ENCODE data around the gene RFC5. TPM values are rescaled to one million over a fixed set of nuclear protein-coding genes. Genes with fewer than 3 reads are reported as not detected.

The RFC5 gene
- total RNA-seq, 1 experiment from 2014 or later: 100 TPM

GRCh38 chr12:118038137-118038536 lies 21.6 kb downstream of the RFC5 start:
- ATAC-seq (no peak), DNase-seq (no peak)
- Histone ChIP-seq H3K4me2 (ENCODE audit: low read length) (no peak overlapping the region), H3K9ac (ENCODE audit: low read length) (no peak overlapping the region), H3K79me2 (ENCODE audit: low read length) (no peaks in the 10 kb centered on the region), H3K4me3 (ENCODE audit: low read length) (no peak overlapping the region), H3F3A (ENCODE audit: low read length, unreplicated experiment) (no peaks in the 10 kb centered on the region), H3K9me2 (replicated peaks; ENCODE audit: low read length) (no peaks in the 10 kb centered on the region), H3K36me3 (ENCODE audit: low read depth, low read length) (peaks cover 69% of the 10 kb centered on the region), H3K4me1 (ENCODE audit: insufficient read depth, low read length) (peaks cover 25% of the 10 kb centered on the region), H2AFZ (ENCODE audit: low read length) (no peak overlapping the region), H4K20me1 (ENCODE audit: low read length) (no peaks in the 10 kb centered on the region), H3K27me3 (ENCODE audit: low read length) (no peaks in the 10 kb centered on the region), H3K9me3 (ENCODE audit: low read length) (no peaks in the 10 kb centered on the region), H3K27ac (ENCODE audit: low read length) (no peak overlapping the region)
- no TSS peak for BruUV-seq (replicated peaks)
- no peak for TF ChIP-seq CTCF (conservative IDR thresholded peaks at IDR 0.05; ENCODE audit: low read depth, low read length)
- POLR2A ChIA-PET (ENCODE audit: unreplicated experiment): no interaction called here
- intact Hi-C loops (cut with micrococcal nuclease): no loop called here
- CTCF ChIA-PET: no interaction called here

GRCh38 chr12:118042091-118042490 lies 25.6 kb downstream of the RFC5 start:
- Histone ChIP-seq H3K79me2 (ENCODE audit: low read length) (no peaks in the 10 kb centered on the region), H3K4me2 (ENCODE audit: low read length) (no peak overlapping the region), H3K9me2 (replicated peaks; ENCODE audit: low read length) (no peaks in the 10 kb centered on the region), H3K4me1 (ENCODE audit: insufficient read depth, low read length) (peaks cover 6% of the 10 kb centered on the region; the same call in 1 of the 2 replicates), H3K9ac (ENCODE audit: low read length) (no peak overlapping the region), H3K27me3 (ENCODE audit: low read length) (no peaks in the 10 kb centered on the region), H3K4me3 (ENCODE audit: low read length) (no peak overlapping the region), H3K9me3 (ENCODE audit: low read length) (no peaks in the 10 kb centered on the region), H4K20me1 (ENCODE audit: low read length) (no peaks in the 10 kb centered on the region), H2AFZ (ENCODE audit: low read length) (no peak overlapping the region), H3K36me3 (ENCODE audit: low read depth, low read length) (peaks cover 52% of the 10 kb centered on the region), H3F3A (ENCODE audit: low read length, unreplicated experiment) (no peaks in the 10 kb centered on the region), H3K27ac (ENCODE audit: low read length) (no peak overlapping the region)
- ChIA-PET CTCF (no interaction called here), POLR2A (ENCODE audit: unreplicated experiment) (no interaction called here)
- intact Hi-C loops (cut with micrococcal nuclease): no loop called here
- DNase-seq (no peak), ATAC-seq (no peak)
- BruUV-seq (replicated peaks): no TSS peak
- TF ChIP-seq CTCF (conservative IDR thresholded peaks at IDR 0.05; ENCODE audit: low read depth, low read length) (no peak), EZH2phosphoT487 (IDR thresholded peaks at IDR 0.05; ENCODE audit: borderline replicate concordance, low read length) (no peak), EZH2 (IDR thresholded peaks at IDR 0.05; ENCODE audit: low read length, unreplicated experiment) (no peak)

- Histone ChIP-seq H3K27ac (ENCODE audit: low read length) (no peak overlapping the region), H2AFZ (ENCODE audit: low read length) (no peak overlapping the region), H3F3A (ENCODE audit: low read length, unreplicated experiment) (no peaks in the 10 kb centered on the region), H3K36me3 (ENCODE audit: low read depth, low read length) (peaks cover 47% of the 10 kb centered on the region), H4K20me1 (ENCODE audit: low read length) (no peaks in the 10 kb centered on the region), H3K4me1 (ENCODE audit: insufficient read depth, low read length) (no peaks in the 10 kb centered on the region), H3K9me2 (replicated peaks; ENCODE audit: low read length) (no peaks in the 10 kb centered on the region), H3K9ac (ENCODE audit: low read length) (no peak overlapping the region), H3K27me3 (ENCODE audit: low read length) (no peaks in the 10 kb centered on the region), H3K79me2 (ENCODE audit: low read length) (0 out of 2 replicates have a peak, but pooled peaks cover 11% of the 10 kb centered on the region), H3K4me2 (ENCODE audit: low read length) (no peak overlapping the region), H3K4me3 (ENCODE audit: low read length) (no peak overlapping the region), H3K9me3 (ENCODE audit: low read length) (no peaks in the 10 kb centered on the region)
- BruUV-seq (replicated peaks): no TSS peak
- ATAC-seq (no peak), DNase-seq (no peak)
- POLR2A ChIA-PET (ENCODE audit: unreplicated experiment): no interaction called here
- TF ChIP-seq EZH2phosphoT487 (IDR thresholded peaks at IDR 0.05; ENCODE audit: borderline replicate concordance, low read length) (no peak), EZH2 (IDR thresholded peaks at IDR 0.05; ENCODE audit: low read length, unreplicated experiment) (no peak), CTCF (conservative IDR thresholded peaks at IDR 0.05; ENCODE audit: low read depth, low read length) (no peak)
- CTCF ChIA-PET: no interaction called here
- intact Hi-C loops (cut with micrococcal nuclease): no loop called here
These were observed 27.6 kb downstream of the RFC5 start for GRCh38 chr12:118044075-118044474.

All from PC-3 (cell line).